CD4-positive, alpha-beta T cell treated with Interleukin-17A for 1 hour (primary cell): ENCODE measurements around the gene SLC22A17.

Source experiments
- DNase-seq: peaks from one replicate; pipeline ENCODE4 v3.0.0-alpha.2; 2020

SLC22A17 gene

DNA sequence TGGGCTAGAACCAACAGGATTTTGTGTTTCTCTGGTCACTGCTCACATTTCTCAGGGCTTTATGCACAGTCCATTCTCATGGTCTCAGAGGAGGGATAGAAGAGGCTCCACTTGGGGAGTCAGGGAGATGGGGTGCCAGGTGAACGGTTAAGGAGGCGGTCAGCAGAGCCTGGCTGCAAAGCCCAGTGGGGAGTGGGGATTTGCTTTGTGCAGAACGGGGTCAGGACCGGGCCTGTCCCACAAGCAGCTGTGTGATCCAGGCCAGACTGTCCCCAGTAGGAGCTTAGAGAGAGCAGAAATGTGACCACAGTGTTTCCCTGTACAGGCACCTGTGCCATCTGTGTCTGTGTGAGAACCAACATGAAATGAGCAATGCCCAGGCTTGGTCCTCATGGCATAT is 28.3 kb upstream of the SLC22A17 start:
- no peak for DNase-seq

DNA sequence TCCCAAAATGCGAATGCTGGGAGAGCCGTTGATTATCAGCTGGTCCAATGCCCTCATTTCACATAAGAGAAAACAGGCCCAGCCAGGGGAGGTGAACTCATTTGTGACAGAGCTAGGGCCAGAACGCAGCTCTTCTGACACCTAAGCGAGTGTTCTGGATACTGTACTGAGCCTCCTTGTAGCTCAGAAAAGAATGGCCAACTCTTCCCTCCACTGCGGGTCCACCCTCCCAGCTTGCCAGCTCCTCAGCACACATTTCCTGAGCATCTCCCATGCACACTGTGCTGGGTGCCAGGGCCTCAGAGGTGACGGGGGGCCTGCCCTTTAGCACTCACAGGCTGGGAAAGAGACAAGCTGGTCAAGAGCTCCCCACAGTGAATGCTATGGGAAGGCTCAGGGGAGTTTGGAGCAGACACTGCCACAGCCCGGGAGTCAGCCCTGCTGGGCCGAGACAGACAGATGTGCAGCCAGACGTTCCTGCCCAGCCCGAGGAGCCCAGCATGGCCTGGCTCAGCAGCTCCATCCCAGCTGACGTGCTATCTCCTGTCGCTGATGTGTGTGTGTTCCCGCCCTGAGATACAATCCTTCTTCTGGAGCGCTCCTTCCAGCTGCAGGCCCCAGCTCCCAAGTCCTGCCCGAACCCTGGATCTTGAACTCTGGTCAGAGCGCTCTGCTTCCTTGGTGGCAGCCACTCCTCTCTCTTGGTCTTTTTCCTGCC is 27.7 kb upstream of the SLC22A17 start:
- no peak for DNase-seq

GRCh38 chr14:23379366-23380196 is 26.9 kb upstream of the SLC22A17 start:
- peak; percentile 67 for DNase-seq

DNA sequence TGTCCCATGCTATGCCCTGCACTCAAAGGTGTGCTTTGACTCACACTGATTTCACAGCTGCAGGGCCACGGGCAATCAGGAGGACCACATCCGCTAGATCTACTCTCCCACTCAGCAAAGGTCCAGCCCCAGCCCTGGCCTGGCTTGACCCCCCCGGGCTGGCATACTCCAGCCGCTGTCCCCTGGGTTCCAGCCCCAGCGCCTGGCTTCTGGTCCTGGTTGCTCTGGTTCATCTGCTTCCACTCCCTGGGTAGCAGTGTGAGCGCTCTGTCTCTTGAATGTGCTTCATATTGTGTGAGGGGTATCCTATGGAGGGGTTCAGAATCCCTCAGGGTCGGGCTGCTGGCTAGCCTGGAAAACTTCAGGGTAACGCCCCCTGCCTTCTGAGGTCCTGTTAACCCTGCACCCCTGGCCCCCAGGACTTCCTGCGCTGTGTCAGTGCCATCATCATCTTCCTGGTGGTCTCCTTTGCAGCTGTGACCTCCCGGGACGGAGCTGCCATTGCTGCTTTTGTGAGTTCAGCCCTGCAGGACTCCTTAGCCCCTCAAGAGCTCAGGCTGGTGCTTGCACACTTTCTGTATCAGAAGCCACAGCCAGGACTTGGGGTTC is 26.0 kb upstream of the SLC22A17 start:
- DNase-seq, result no peak

- no peak for DNase-seq
Observed at GRCh38 chr14:23377573-23378563, 25.2 kb upstream of the SLC22A17 start.

- DNase-seq, result no peak
Observed at GRCh38 chr14:23377198-23377550, 24.5 kb upstream of the SLC22A17 start.

DNA sequence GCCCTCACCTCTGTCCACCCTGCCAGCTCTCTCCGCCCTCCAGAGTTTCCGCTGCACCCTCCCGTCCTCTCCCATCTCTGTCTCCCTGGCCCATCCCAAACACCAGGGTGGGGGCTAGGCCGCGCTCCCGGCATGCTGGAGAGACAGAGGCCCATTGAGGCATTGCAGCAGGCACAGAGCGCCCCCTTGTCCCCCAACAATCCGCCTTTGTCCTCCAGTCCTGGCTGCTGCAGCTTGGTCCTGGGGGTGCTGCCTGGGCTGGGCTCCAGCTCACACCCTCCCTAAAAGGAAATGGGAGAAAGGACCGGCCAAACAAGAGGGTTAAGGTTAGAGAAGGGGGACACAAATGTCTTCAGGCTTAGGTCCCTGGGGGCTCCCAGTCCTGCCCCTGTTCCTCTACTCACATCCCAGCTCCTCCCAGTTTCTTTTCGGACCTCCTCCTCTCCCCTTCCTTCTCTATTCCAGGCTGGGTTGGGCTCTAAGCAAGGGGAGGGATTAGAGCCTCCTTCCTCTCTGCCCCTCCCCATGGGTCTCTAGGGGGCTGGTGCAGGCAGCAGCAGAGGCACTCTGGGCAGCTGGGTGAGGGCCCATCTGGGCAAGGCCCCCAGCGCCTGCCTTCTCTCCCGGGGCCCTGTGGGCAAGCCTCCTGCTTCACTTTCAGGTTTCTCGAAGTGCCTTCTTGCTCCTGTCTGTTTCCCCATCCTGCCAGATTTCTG is 24.0 kb upstream of the SLC22A17 start, which contains the start of gene CMTM5:
Gene CMTM5 (plus strand): TSS at position 565 of the 716 bp plus-strand sequence. CDS start 206 bp downstream, outside the sequence.
- no peak for DNase-seq

GRCh38 chr14:23375527-23376251 is 23.0 kb upstream of the SLC22A17 start:
- DNase-seq, result no peak

DNA sequence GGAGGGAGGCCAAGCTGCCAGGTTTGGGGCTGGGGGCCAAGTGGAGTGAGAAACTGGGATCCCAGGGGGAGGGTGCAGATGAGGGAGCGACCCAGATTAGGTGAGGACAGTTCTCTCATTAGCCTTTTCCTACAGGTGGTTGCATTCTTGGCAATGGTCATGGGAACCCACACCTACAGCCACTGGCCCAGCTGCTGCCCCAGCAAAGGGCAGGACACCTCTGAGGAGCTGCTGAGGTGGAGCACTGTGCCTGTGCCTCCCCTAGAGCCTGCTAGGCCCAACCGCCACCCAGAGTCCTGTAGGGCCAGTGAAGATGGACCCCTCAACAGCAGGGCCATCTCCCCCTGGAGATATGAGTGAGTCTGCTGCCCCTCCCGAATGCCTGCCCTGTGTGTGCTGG is 20.4 kb upstream of the SLC22A17 start:
- no peak for DNase-seq

- DNase-seq, result no peak
Observed at GRCh38 chr14:23372509-23372908, 19.8 kb upstream of the SLC22A17 start, which contains the start of gene IL25. TSS of gene IL25 (plus strand) at chr14:23372809.

DNA sequence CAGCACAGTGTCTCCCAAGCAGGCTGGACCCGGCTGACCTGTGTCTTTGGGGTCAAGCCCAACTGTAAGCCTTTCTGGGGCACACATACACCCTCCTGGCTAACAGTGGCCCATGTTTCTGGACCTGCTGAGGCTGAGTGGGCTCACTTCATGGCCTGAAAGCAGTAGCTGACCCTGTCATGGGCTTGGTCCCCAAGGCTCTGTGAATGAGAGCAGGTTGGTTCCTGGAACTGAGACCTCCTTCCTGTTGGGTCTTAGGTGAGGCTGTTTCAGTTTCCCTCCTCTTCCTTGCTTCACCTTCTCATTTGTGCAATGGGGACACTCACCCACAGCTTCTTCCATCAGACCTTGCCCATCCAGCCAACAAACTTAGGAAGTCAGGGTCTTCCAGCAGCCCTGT is 19.2 kb upstream of the SLC22A17 start:
- no peak for DNase-seq

DNA sequence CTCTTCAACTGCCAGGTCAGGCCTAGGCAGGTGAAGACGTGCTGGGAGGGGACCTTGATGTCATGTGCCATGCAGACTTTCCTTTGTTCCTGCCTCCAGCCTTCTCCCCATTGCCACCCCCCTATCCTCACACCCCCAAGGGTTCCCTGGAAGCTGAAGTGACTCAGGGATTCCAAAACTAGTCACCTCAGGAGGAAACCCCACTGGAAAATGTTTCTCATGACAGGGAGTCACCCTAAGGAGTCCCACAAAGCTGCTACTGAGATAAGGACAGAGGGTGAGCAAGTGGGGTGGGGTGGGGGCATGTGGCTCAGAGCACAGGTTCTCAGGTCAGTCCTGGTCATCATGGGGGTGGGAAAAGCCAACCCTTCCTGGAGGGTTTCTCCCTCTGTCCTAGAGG is 17.5 kb upstream of the SLC22A17 start:
- DNase-seq, result no peak

DNA sequence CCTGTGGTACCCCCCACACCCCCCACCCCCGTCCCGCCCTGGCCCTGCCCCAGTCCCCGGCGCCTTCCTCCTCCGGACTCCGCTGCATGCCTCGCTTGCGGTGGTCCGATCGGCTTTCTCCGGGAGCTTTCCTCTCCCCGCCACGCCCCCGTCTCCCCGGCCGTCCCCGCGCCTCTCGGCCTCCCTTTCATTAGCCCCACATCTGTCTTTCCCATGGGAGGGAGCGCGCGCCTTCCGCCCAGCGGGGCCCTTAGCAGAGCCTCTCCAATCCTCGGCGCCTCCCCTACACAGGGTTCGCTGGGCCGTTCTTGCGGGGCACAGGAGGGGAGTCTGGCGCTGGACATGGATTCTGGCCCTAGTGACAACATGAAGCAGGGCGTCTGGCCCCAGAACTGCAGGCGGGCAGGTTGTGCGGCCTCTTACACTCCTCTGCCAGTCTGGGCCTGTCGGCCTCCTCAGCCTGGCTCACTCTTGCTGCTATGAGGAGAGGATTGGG is 13.8 kb upstream of the SLC22A17 start:
- DNase-seq, result no peak

- DNase-seq, result no peak
Observed at GRCh38 chr14:23365732-23366425, 13.2 kb upstream of the SLC22A17 start.

DNA sequence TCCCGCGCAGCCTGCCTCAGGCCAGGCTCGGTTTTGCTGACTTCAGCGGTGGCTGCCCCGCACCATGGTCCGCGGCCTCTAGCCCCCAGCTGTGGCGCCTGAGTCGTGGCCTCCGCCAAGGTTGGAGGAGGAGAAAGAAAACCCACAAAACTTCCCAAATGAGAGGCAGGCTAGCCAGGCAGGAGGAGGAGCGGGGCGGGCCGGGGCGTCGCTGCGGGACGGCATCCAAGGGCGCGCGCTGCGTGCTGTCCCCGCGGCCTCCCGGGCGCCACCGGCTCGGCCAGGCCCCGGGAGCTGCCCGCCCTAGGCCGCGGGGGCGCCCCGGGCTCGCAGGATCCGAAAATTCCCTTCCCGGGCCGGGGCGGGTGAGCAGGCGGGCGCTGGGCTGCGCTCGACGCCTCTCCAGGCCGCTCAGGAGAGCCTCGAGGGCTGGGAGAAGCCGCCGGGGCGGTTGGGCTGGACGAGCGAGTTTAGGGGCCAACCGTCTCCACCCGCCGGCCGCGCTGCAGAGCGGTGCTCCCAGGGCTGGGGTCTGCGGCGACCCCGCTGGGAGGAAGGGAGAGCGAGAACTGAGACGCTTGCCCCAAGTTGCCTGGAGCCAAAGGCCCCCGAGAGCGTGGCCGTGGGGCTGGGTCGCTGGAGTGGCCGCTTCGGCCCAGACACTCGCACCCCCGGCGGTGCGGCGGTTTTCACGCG is 12.5 kb upstream of the SLC22A17 start, which contains the start of gene EFS:
Gene EFS (minus strand): TSS at position 137 of the 696 bp plus-strand sequence. CDS start 147 bp downstream, outside the sequence.
- no peak for DNase-seq

DNA sequence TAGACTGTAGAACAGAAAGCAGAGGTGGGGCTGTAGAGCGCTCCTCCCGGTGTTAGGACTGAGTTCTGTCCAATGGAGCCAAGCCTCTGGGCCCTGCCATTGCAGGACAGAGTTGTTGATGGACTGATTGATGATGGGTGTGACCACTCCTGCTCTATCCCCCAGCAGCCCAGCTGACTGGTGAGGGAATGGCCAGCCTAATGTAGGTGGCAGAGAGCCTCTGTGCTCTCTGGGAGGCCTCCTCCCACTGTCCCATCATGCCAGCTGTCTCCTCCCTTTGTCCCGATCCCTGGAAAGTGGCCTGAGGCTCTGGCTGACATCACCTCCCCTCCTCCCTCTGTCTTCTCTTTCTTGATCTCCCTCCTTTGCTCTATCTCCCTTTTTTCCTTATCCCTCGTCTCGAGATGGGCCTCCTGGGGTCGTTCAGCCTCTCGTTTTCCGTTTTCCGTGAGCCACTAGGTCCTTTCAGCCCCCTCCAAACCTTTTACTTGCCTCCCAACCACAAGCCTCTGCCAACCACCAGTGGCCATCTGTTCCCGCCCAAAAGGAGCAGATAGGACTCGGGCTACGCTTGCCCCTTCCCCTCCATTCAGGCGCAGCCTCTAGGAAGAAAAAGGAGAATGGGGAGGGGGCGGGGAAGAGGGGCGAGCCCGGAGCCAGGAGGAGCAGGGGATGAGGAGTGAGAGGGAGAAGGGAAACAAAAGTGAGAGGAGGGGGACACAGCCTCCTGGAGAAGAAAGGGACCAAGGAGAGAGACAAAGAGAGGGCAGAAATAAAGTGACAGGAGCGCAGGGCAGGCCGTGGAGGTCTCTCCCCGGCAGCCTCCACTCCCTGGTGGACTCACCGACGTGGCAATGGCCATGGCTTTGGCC is 11.7 kb upstream of the SLC22A17 start:
- no peak for DNase-seq

DNA sequence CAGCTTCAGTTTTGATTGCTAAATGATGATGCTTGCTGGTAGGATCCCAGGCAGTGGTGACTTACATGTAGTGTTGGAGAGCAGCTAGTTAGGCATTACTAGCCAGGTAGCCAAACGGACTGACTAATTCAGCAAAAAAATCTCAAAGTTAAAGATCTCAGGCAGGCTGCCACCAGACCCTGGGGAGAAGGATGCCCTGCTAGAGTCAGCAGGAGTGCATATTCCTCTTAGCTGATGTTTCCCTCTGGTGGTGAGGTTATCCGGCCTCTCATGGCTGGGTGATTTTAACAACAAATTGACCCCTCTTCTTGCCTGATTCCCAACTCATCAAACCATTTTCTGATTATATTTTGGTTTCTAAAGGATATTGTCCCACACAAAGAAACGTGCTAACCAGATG is 9.5 kb upstream of the SLC22A17 start:
- DNase-seq, result no peak

- no peak for DNase-seq
Observed at GRCh38 chr14:23361763-23362162, 9.1 kb upstream of the SLC22A17 start.
